Smooth muscle cell of bladder (primary cell): ENCODE measurements around the gene HOXA7. TPM values are rescaled to one million over a fixed set of nuclear protein-coding genes. Genes with fewer than 3 reads are reported as not detected.

ENCODE experiments used
- total RNA-seq: library from RNA; depleted of rRNA; stranded (reverse); fragments of >200 nt; gene quantifications from 2 replicates; pipeline ENCODE4 v1.2.3, GENCODE V29; 2014

The HOXA7 gene
- total RNA-seq: 1.00 and 1.6 TPM in 2 replicates

DNA sequence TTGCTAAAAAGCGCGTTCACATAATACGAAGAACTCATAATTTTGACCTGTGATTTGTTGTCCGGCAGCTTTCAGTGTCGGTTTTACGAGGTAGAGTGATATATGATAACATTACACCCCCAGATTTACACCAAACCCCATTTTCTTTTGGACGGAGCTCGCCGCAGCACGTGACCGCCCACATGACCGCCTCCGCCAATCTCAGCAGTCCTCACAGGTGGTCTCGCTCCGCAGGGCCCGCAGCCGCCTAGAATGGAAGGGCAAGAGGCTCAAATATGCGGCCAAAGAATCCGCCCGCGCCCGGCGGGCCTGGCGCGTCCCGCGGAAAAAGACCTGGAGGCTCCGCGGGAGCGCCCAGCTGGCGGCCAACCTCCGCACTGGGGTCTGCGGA, at the start of gene HOXA7:
Gene HOXA7 (minus strand): TSS at position 168 of the 391 bp plus-strand sequence. CDS start 130 bp downstream, at position 38.

DNA sequence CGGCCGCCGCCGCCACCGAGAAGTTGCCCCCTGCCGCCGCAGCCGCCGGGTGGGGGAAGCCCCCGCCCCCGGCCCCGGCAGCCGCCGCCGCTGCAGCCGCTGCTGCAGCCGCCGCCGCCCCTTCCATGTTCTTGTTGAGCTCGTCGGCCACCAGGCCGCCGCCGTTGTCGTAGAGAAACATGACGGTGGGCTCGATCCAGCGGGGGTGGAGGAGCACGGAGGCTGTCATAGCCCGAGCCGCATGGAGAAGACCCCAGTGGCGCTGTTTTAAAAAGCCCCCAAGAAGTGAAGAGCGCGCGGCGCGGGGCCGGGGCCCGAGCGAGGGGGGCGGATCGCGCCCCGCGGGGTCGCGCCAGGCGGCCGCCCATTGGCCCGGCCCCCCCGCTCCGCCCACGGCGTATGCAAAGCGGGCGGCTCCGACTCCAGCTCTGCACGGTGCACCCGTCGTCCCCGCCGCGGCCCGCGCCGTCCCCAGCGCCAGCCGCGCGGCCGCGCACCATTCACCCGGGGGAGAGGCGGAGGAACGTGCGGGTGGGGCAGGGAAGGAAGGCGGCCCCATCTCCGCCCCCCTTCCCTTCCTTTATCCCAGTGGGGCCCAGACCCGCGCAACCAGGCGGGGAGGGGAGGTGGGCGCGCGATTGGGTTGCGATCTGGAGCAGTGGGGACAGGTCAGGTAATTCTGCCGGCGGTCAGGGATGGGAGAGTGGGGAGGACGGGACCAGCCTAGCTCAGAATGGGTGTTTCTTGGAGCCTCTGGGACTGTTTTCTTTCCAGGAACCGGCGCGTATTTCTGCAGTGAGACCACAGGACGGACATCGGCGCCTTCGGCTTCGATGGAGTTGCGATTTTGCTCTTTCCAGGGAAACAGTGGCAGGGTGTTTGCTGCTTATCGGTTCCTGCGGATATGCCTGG, 43.6 kb upstream of the HOXA7 start, which contains the start of gene HOXA13:
Gene HOXA13 (minus strand): TSS at position 243 of the 912 bp plus-strand sequence. CDS start 14 bp downstream, at position 229.

GRCh38 chr7:27185013-27185853, 28.8 kb upstream of the HOXA7 start, which contains the start of gene HOXA11:
HOXA11 (minus strand) TSS chr7:27185232; CDS start chr7:27185144, 88 bp downstream.

DNA sequence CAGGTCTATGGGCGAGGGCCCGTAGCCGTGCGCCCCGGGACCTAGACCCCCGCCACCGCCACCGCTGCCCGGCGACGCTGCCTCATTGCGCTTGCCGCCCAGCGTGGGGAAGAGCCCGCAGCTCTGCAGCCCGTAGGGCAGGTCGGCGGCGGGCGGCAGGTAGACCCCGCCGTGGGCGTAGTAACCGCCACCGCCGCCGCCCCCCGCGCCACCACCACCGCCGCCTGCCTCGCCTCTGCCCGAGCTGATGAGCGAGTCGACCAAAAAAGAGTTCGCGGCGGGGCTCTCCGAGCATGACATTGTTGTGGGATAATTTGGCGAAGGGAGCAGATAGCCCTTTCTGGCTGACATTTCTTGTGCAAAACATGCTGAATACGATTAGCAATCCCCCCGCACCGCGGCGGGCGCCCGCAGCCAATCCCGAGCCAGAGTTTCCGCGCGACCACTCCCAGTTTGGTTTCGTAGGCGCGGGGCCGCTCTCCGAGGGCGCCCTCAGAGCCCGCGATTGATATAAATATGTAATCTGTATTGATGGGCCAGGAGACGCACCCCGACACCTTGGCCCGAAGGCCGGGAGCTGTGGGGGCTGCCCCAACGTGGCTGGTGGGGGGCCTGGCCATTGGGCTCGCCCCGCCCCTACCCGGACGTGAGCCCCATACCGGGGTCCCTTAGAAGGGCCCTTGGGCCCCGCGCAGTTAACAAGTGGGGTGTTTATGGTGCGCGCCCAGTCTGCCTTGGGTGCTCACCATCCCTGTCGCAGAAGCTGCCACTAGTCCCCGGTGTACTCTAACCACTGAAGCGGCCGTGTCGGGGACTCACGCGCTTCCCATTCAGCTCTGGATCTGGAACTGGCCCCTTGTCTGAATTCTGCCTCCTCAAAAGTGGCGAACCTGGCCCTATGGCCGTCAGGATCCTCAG, 17.7 kb upstream of the HOXA7 start, which contains the start of gene HOXA10:
Gene HOXA10 (minus strand): TSS at position 365 of the 918 bp plus-strand sequence. CDS start 14 bp downstream, at position 351.

DNA sequence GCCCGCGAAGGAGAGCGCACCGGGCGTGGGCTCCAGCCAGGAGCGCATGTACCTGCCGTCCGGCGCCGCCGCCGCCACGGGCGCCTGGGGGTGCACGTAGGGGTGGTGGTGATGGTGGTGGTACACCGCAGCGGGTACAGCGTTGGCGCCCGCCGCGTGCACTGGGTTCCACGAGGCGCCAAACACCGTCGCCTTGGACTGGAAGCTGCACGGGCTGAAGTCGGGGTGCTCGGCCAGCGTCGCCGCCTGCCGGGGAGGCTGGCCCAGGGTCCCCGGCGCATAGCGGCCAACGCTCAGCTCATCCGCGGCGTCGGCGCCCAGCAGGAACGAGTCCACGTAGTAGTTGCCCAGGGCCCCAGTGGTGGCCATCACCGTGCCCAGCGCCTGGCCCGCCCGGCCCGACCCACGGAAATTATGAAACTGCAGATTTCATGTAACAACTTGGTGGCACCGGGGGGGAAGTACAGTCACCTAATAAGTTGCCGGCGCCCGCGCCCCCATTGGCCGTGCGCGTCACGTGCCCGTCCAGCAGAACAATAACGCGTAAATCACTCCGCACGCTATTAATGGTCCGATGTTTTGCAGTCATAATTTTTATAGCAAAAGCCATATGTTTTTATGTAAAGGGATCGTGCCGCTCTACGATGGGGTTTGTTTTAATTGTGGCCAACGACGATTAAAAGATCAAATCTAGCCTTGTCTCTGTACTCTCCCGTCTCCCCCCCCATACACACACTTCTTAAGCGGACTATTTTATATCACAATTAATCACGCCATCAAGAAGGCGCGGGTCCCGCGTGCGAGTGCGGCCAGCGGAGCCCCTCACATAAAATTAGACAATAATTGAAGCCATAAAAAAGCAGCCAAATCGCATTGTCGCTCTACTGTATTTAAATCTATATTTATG, 8.9 kb upstream of the HOXA7 start, which contains the start of gene HOXA9:
Gene HOXA9 (minus strand): TSS at position 449 of the 907 bp plus-strand sequence. CDS start 80 bp downstream, at position 369.

DNA sequence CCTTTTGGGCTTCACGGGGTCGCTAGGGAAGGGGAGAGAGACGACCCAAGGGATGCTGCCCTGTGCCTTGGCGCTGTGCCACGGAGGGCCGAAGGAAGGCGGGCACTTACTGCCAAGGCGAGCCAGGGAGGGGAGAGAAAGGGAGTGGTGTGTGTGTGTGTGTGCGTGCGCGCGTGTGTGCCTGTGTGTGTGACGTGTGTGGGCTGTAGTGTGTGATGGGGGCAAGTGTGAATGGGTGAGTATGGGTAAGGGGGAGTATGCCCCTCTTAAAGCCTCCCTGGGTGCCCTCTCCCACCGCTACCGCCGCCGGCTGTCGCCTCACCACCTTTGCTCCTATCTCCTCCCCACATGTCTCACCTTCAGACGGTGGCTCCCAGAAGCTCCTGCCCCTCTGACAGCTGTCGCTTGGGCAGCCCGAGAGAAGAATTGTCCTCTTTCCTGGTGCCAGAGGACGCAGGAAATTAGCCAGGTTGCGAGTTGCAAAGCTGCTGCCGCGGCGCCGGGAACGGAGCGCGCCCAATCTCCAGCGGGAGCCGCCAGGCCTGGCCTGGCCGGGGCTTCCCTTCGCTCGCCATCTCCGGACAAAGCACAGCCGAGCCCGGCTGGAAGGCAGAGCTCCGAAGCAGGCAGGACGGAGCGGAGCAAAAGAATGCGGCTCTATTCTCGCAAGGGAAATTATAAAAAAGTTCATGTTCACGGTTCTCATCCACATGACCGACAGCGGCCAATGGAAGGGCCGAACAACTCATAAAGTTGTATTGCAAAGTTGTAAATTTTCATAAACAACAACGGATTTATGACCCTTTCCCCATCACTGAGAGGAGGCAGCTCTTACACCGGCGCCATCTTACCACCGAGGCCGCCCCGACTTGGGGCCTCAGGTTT, 4.3 kb downstream of the HOXA7 start, which contains the start of gene HOXA3:
Gene HOXA3 (minus strand): TSS at position 653 of the 885 bp plus-strand sequence. CDS start 41,943 bp downstream, outside the sequence.

DNA sequence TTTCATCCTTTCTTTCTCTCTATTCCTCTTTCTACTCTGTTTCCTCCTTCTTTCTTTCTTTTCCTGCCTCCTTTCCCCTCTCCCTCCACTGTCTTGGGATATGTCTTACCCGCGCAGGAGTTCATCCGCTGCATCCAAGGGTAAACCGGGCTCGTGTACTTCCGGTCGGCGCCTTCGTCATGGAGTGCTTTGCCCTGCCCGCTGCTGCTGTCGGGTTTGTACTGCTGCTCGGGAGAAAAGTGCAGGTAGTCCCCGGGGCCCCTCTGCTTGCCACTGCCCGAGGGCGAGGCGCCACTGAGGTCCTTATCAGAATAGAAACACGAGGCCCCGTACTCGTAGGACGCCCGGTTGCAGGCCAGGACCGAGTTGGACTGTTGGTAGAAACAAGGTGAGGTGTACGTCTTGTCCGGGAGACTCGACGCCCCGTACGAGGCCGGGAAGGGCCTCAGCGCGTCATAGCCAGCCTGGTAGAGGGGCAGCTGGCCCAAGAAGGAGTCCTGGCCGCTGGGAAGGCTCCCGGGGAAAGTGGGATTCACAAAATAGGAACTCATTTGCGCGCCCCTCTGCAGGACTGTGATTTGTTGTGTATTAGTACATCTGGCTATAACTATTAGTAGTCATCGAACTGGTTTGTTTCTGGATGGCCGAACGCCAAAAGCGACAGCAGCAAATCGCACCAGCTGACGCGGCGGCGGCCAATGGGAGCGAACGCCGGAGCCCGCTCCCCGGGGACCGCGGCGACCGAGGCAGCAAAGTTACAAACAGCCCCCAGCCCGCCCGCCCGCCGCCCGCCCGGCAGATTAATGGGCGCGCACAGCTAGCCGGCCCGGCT, 9.1 kb downstream of the HOXA7 start, which contains the start of gene HOXA6:
Gene HOXA6 (minus strand): TSS at position 576 of the 832 bp plus-strand sequence. CDS start 25 bp downstream, at position 551.

DNA sequence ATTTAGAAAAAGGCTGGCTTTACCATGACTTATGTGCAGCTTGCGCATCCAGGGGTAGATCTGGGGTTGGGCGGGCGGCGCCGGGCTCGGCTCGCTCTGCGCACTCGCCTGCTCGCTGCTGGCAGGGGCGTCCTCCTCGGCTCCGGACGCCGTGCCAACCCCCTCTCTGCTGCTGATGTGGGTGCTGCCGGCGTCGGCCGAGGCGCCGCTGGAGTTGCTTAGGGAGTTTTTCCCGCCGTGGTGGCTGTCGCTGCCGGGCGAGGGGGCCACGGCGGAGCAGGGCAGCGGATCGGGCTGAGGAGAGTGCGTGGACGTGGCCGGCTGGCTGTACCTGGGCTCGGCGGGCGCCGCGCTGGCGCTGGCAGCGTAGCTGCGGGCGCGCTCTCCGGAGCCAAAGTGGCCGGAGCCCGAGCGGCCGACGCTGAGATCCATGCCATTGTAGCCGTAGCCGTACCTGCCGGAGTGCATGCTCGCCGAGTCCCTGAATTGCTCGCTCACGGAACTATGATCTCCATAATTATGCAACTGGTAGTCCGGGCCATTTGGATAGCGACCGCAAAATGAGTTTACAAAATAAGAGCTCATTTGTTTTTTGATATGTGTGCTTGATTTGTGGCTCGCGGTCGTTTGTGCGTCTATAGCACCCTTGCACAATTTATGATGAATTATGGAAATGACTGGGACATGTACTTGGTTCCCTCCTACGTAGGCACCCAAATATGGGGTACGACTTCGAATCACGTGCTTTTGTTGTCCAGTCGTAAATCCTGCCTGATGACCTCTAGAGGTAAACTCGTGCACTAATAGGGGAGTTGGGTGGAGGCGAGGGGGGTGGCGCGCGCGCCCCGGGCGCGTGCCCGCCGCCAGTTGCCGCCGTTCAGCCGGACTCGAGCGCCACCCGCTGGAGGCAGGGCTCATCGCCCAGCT, 13.2 kb downstream of the HOXA7 start, which contains the start of gene HOXA5:
Gene HOXA5 (minus strand): TSS at position 659 of the 927 bp plus-strand sequence. CDS start 74 bp downstream, at position 585.

DNA sequence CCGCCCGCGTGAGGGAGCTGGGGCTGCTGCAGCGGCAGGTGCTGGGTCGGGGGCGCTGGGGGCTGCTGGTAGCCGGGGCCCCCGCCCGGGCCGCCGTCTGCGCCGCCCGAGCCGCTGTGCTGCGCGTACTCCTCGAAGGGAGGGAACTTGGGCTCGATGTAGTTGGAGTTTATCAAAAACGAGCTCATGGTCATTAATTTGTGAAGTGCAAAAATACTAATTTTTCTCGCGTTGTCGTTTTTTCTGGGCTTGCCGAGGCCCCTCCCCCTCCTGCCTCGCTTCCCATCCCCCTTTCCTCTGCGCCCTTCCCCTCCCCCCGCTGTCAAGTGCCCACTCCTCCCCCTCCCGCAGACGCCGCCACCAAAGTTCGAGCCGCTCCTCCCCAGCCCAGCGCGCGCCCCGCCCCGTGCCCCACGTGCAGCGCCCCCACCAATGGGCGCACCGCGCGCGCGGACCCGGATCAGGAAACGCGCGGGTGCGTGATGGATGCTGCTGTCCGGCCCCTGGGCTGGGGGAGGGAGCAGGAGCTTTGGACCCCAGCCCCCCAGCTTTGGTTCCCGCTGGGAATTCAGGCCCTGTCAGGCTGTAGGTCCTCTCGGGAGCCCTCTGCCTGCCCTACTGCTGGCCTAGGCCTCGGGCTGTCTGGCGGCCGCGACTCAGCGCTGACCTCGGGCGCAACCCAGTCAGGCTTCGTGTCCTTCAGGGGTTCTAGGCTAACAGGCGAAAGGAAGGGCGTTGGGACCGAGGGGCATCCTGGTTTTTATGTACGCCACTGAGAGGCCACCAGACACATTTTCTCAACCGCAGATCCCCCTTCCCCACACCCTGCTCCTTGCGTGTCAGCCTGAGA, 25.7 kb downstream of the HOXA7 start, which contains the start of gene HOXA4:
Gene HOXA4 (minus strand): TSS at position 218 of the 850 bp plus-strand sequence. CDS start 24 bp downstream, at position 194.

Other genes starting within 250 kb of the HOXA7 start
- 0.28 and 1.00 TPM in 2 replicates for gene HOXA1, start 60.7 kb downstream of the HOXA7 start, total RNA-seq
- 0.18 and 0.28 TPM in 2 replicates for gene HOXA2, start 54.0 kb downstream of the HOXA7 start, total RNA-seq
- 0.14 and 0.28 TPM in 2 replicates for gene HOXA4, start 25.9 kb downstream of the HOXA7 start, total RNA-seq
- gene HOXA5, start 13.0 kb downstream of the HOXA7 start, total RNA-seq: 1.4 and 1.6 TPM in 2 replicates
- 3.4 and 4.4 TPM in 2 replicates for gene HOXA6, start 8.9 kb downstream of the HOXA7 start, total RNA-seq
- gene HOXA3, start 4.1 kb downstream of the HOXA7 start, total RNA-seq: 1.8 and 3.2 TPM in 2 replicates
- gene HOXA9, start 8.9 kb upstream of the HOXA7 start, total RNA-seq: 5.8 and 7.9 TPM in 2 replicates
- gene HOXA10, start 17.6 kb upstream of the HOXA7 start, total RNA-seq: 6.5 and 11.8 TPM in 2 replicates
- gene HOXA11, start 28.6 kb upstream of the HOXA7 start, total RNA-seq: 8.5 and 9.6 TPM in 2 replicates
- gene HOXA13, start 43.4 kb upstream of the HOXA7 start, total RNA-seq: 5.7 and 7.9 TPM in 2 replicates
- under 0.01 TPM in 1 of 2 replicates, not detected in the other for gene EVX1, start 86.1 kb upstream of the HOXA7 start, total RNA-seq